Measurements from ENCODE around the gene TASP1. TPM values are rescaled to one million over a fixed set of nuclear protein-coding genes. Genes with fewer than 3 reads are reported as not detected.

Gene TASP1
- total and polyA plus RNA-seq, 5 donors from 2014 or later: 9.5 to 19.0 (median 12.6) TPM

GRCh38 chr20:13464702-13465101, 174.0 kb downstream of the TASP1 start:
- Mint-ChIP-seq H3K36me3 (peaks cover 19% of the 10 kb centered on the region), H3K27ac (no peak overlapping the region), H3K9me3 (peaks cover 0 to 4% (median 0%) of the 10 kb centered on the region in 7 donors), H3K4me3 (no peak overlapping the region), H3K4me1 (no peaks in the 10 kb centered on the region), H3K27me3 (no peaks in the 10 kb centered on the region)
- Histone ChIP-seq H3K27me3 (ENCODE audit: control insufficient read depth, insufficient read depth, low read length) (no peaks in the 10 kb centered on the region), H3K9me3 (ENCODE audit: control insufficient read depth in 2 of 2, low read length in 2 of 2) (no peaks in the 10 kb centered on the region), H3K36me3 (ENCODE audit: control insufficient read depth, insufficient read depth, low read length) (no peaks in the 10 kb centered on the region), H3K27ac (ENCODE audit: insufficient read depth, low read length, poor library complexity, severe bottlenecking) (no peak overlapping the region), H3K4me1 (ENCODE audit: control insufficient read depth, insufficient read depth, low read length, poor library complexity, severe bottlenecking) (no peaks in the 10 kb centered on the region), H3K4me3 (ENCODE audit: low read depth, low read length) (no peak overlapping the region)
- ATAC-seq (ENCODE audit: low read depth in 2 of 2) (no peak), DNase-seq (no peak)

GRCh38 chr20:13461849-13462458, 176.8 kb downstream of the TASP1 start:
- H3K9me3 Mint-ChIP-seq: peaks cover 0 to 4% (median 0%) of the 10 kb centered on the region in 7 donors
- Histone ChIP-seq H3K27ac (ENCODE audit: insufficient read depth, low read length, poor library complexity, severe bottlenecking) (no peak overlapping the region), H3K9me3 (ENCODE audit: control insufficient read depth in 2 of 2, low read length in 2 of 2) (no peaks in the 10 kb centered on the region), H3K27me3 (ENCODE audit: control insufficient read depth, insufficient read depth, low read length) (no peaks in the 10 kb centered on the region), H3K36me3 (ENCODE audit: control insufficient read depth, insufficient read depth, low read length) (no peaks in the 10 kb centered on the region), H3K4me3 (ENCODE audit: low read depth, low read length) (no peak overlapping the region), H3K4me1 (ENCODE audit: control insufficient read depth, insufficient read depth, low read length, poor library complexity, severe bottlenecking) (no peaks in the 10 kb centered on the region)
- no peak overlapping the region for H3K4me3 Mint-ChIP-seq
- ATAC-seq (ENCODE audit: low read depth in 2 of 2): no peak
- H3K4me1 Mint-ChIP-seq: no peaks in the 10 kb centered on the region
- DNase-seq: no peak
- no peaks in the 10 kb centered on the region for H3K27me3 Mint-ChIP-seq
- H3K27ac Mint-ChIP-seq: no peak overlapping the region
- peaks cover 13% of the 10 kb centered on the region for H3K36me3 Mint-ChIP-seq

DNA sequence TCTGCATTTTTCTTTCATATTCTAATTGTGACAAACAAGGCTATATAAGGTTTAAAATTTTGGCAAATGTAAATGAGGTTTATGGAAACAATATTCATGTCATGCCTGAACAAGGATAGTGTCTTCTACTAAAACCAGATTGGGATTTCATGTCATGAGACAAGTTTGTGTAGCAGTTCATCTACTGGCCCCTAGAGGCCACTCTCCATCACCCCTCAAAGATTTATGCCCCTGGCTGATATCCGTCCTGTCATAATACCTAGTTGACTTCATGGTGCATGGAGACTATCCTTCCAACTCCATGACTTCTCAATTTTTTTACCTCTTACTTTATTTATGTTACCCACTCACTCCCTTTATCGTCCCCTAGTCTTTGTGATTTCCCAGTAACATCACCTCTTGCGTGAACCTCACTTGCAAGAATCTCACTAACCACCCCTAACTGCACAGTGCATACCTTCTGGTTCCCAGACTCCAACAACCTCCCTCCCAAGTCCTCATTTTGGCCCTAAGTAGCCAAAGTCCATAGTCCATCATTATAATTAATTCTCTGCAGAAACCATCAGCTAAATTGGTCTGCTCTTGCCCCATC, 179.8 kb downstream of the TASP1 start:
- Histone ChIP-seq H3K27me3 (ENCODE audit: control insufficient read depth, insufficient read depth, low read length) (no peaks in the 10 kb centered on the region), H3K4me1 (ENCODE audit: control insufficient read depth, insufficient read depth, low read length, poor library complexity, severe bottlenecking) (no peaks in the 10 kb centered on the region), H3K4me3 (ENCODE audit: low read depth, low read length) (no peak overlapping the region), H3K36me3 (ENCODE audit: control insufficient read depth, insufficient read depth, low read length) (no peaks in the 10 kb centered on the region), H3K27ac (ENCODE audit: insufficient read depth, low read length, poor library complexity, severe bottlenecking) (no peak overlapping the region), H3K9me3 (ENCODE audit: control insufficient read depth in 2 of 2, low read length in 2 of 2) (no peaks in the 10 kb centered on the region)
- ATAC-seq (ENCODE audit: low read depth in 2 of 2) (peak; percentile 44 to 60), DNase-seq (peak in 1 of 3 donors; percentile 49)
- H3K4me3 Mint-ChIP-seq: no peak overlapping the region
- H3K36me3 Mint-ChIP-seq: peaks cover 6% of the 10 kb centered on the region
- H3K9me3 Mint-ChIP-seq: no peaks in the 10 kb centered on the region
- no peaks in the 10 kb centered on the region for H3K27me3 Mint-ChIP-seq
- H3K27ac Mint-ChIP-seq: no peak overlapping the region
- H3K4me1 Mint-ChIP-seq: no peaks in the 10 kb centered on the region

GRCh38 chr20:13457487-13457886, 181.2 kb downstream of the TASP1 start:
- H3K9me3 Mint-ChIP-seq: peaks cover 0 to 3% (median 0%) of the 10 kb centered on the region in 7 donors
- Histone ChIP-seq H3K4me3 (ENCODE audit: low read depth, low read length) (no peak overlapping the region), H3K36me3 (ENCODE audit: control insufficient read depth, insufficient read depth, low read length) (no peaks in the 10 kb centered on the region), H3K4me1 (ENCODE audit: control insufficient read depth, insufficient read depth, low read length, poor library complexity, severe bottlenecking) (no peaks in the 10 kb centered on the region), H3K27me3 (ENCODE audit: control insufficient read depth, insufficient read depth, low read length) (no peaks in the 10 kb centered on the region), H3K27ac (ENCODE audit: insufficient read depth, low read length, poor library complexity, severe bottlenecking) (no peak overlapping the region), H3K9me3 (ENCODE audit: control insufficient read depth in 2 of 2, low read length in 2 of 2) (no peaks in the 10 kb centered on the region)
- H3K4me3 Mint-ChIP-seq: no peak overlapping the region
- no peaks in the 10 kb centered on the region for H3K27me3 Mint-ChIP-seq
- H3K36me3 Mint-ChIP-seq: peaks cover 14% of the 10 kb centered on the region
- H3K27ac Mint-ChIP-seq: no peak overlapping the region
- no peaks in the 10 kb centered on the region for H3K4me1 Mint-ChIP-seq
- ATAC-seq (ENCODE audit: low read depth in 2 of 2) (no peak), DNase-seq (no peak)

GRCh38 chr20:13455713-13456112, 183.0 kb downstream of the TASP1 start:
- Mint-ChIP-seq H3K9me3 (peaks cover 0 to 3% (median 0%) of the 10 kb centered on the region in 7 donors), H3K27ac (no peak overlapping the region), H3K4me3 (no peak overlapping the region), H3K36me3 (peaks cover 22% of the 10 kb centered on the region), H3K4me1 (no peaks in the 10 kb centered on the region), H3K27me3 (no peaks in the 10 kb centered on the region)
- no peak overlapping the region for H3K4me3 ChIP-seq (ENCODE audit: low read depth, low read length)
- DNase-seq (no peak), ATAC-seq (ENCODE audit: low read depth in 2 of 2) (no peak)
- no peaks in the 10 kb centered on the region for H3K4me1 ChIP-seq (ENCODE audit: control insufficient read depth, insufficient read depth, low read length, poor library complexity, severe bottlenecking)
- H3K27ac ChIP-seq (ENCODE audit: insufficient read depth, low read length, poor library complexity, severe bottlenecking): no peak overlapping the region
- H3K36me3 ChIP-seq (ENCODE audit: control insufficient read depth, insufficient read depth, low read length): peaks cover 5% of the 10 kb centered on the region
- no peaks in the 10 kb centered on the region for H3K9me3 ChIP-seq (ENCODE audit: control insufficient read depth in 2 of 2, low read length in 2 of 2)
- H3K27me3 ChIP-seq (ENCODE audit: control insufficient read depth, insufficient read depth, low read length): no peaks in the 10 kb centered on the region

- ATAC-seq (ENCODE audit: low read depth in 2 of 2): no peak
- no peaks in the 10 kb centered on the region for H3K9me3 ChIP-seq (ENCODE audit: control insufficient read depth in 2 of 2, low read length in 2 of 2)
- peaks cover 5% of the 10 kb centered on the region for H3K36me3 ChIP-seq (ENCODE audit: control insufficient read depth, insufficient read depth, low read length)
- H3K4me1 Mint-ChIP-seq: no peaks in the 10 kb centered on the region
- no peak overlapping the region for H3K4me3 Mint-ChIP-seq
- no peak overlapping the region for H3K27ac ChIP-seq (ENCODE audit: insufficient read depth, low read length, poor library complexity, severe bottlenecking)
- no peaks in the 10 kb centered on the region for H3K4me1 ChIP-seq (ENCODE audit: control insufficient read depth, insufficient read depth, low read length, poor library complexity, severe bottlenecking)
- no peak overlapping the region for H3K4me3 ChIP-seq (ENCODE audit: low read depth, low read length)
- no peaks in the 10 kb centered on the region for H3K27me3 Mint-ChIP-seq
- peaks cover 31% of the 10 kb centered on the region for H3K36me3 Mint-ChIP-seq
- no peak overlapping the region for H3K27ac Mint-ChIP-seq
- H3K27me3 ChIP-seq (ENCODE audit: control insufficient read depth, insufficient read depth, low read length): no peaks in the 10 kb centered on the region
- H3K9me3 Mint-ChIP-seq: peaks cover 0 to 3% (median 0%) of the 10 kb centered on the region in 7 donors
- DNase-seq: no peak
These were observed 185.4 kb downstream of the TASP1 start for GRCh38 chr20:13453367-13453766.

DNA sequence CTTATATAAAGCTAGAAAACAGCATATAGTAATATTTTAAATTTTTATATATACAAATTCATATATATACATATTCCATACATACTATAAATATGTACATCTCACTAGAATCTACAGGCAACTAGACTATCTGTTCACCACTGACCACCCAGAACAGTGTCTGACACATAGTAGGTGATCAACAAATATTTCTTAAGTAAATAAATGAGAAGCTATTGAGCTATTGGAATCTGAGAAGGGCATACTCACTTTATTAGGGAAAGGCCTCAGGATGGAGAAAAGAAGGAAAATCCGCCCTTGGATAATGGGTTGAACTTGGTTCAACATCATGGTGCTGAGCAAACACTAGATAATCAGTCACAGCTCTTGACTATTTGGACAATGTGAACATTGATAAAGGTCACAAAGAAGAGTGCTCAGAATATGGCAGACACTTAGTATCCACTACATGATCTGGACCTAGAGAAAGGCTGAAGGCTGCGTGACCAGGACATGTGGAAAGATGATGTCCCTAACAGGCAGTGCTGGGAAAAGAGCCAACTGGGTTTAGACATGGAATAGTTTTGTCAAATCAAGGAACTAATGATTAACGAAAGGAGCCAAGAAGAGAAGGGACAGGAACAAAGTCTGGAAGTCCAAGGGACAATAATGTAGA, 186.1 kb downstream of the TASP1 start:
- Mint-ChIP-seq H3K4me1 (no peaks in the 10 kb centered on the region), H3K9me3 (peaks cover 0 to 3% (median 0%) of the 10 kb centered on the region in 7 donors), H3K36me3 (peaks cover 31% of the 10 kb centered on the region), H3K27me3 (no peaks in the 10 kb centered on the region), H3K4me3 (no peak overlapping the region), H3K27ac (no peak overlapping the region)
- H3K27me3 ChIP-seq (ENCODE audit: control insufficient read depth, insufficient read depth, low read length): no peaks in the 10 kb centered on the region
- H3K27ac ChIP-seq (ENCODE audit: insufficient read depth, low read length, poor library complexity, severe bottlenecking): no peak overlapping the region
- no peak for ATAC-seq (ENCODE audit: low read depth in 2 of 2)
- no peaks in the 10 kb centered on the region for H3K4me1 ChIP-seq (ENCODE audit: control insufficient read depth, insufficient read depth, low read length, poor library complexity, severe bottlenecking)
- H3K9me3 ChIP-seq (ENCODE audit: control insufficient read depth in 2 of 2, low read length in 2 of 2): no peaks in the 10 kb centered on the region
- no peak for DNase-seq
- peaks cover 5% of the 10 kb centered on the region for H3K36me3 ChIP-seq (ENCODE audit: control insufficient read depth, insufficient read depth, low read length)
- no peak overlapping the region for H3K4me3 ChIP-seq (ENCODE audit: low read depth, low read length)

Data from CD4-positive, CD25-positive, alpha-beta regulatory T cell (primary cell).